ENCODE measurements around the gene C17orf67. TPM values are rescaled to one million over a fixed set of nuclear protein-coding genes. Genes with fewer than 3 reads are reported as not detected.

C17orf67 gene
- total RNA-seq, 1 donor from 2014 or later = 3.0 TPM

DNA sequence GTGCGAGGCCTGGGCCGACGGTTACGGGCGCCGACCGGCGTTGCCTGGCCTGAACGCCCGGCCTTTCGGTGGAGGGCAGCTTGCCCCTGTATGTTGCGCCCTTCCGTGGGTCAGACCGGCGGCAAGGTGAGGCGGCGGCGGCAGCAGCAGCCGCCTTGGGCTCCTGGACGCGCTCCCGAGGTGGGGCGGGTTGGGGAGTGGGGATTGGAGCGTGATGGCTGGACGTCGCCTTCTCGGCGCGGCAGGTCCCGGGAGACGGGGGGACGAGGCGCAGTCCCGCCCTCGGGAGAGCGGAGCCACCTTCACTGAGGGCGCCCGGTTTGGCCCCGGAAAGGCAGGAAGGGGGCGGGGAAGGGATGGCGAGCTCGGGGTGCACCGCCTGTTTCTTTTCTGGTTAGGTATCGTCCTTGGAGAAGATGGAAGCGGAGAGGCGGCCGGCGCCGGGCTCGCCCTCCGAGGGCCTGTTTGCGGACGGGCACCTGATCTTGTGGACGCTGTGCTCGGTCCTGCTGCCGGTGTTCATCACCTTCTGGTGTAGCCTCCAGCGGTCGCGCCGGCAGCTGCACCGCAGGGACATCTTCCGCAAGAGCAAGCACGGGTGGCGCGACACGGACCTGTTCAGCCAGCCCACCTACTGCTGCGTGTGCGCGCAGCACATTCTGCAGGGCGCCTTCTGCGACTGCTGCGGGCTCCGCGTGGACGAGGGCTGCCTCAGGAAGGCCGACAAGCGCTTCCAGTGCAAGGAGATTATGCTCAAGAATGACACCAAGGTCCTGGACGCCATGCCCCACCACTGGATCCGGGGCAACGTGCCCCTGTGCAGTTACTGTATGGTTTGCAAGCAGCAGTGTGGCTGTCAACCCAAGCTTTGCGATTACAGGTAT lies 902 bp upstream of the C17orf67 start:
- intact Hi-C loops (cut with micrococcal nuclease) = loop anchor here (1.0 to 5.0 kb wide), 3 partner anchors 251 to 1683 kb away; partner anchors contain the start of gene AKAP1

DNA sequence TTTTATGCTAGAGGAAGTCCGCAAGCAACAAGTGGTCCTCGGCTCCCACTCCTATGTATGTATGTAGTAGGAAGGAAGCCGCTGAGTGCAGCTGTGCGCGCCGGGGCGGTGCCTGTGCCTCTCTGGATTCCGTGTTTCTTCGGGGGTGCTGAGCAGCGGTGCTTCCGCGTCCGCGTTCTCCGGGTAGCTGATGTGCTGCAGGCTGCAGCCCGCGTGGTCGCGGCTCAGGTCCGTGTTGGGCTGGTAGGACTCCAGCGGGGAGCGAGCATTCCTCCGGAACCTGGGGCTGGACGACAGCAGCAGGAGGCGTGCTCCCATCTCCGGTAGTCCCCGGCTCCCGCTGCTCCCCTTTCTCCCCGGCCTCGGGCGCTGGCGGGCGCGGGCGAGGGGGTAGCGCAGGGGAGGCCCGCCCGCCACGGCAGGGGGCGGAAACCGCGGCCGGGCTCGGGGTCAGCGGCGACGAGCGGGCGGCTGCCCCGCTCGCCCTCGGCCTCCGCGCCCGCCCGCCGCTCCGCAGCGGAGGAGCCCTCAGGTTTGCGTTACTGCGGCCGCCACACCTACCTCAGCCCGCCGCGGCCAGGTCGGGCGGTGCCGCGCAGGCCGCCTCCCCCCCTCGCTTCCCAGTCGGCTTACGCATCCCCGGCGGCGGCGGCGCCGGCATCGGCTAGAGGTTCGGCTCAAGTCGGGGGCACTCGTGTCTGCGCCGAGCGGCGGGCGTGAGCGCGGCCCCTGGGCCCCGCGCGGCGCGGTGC lies 487 bp downstream of the C17orf67 start:
- intact Hi-C loops (cut with micrococcal nuclease) = loop anchor here (1.0 to 5.0 kb wide), 13 partner anchors 14 to 1684 kb away; partner anchors contain the start of genes COIL, MRPS23, PCTP and SCPEP1

DNA sequence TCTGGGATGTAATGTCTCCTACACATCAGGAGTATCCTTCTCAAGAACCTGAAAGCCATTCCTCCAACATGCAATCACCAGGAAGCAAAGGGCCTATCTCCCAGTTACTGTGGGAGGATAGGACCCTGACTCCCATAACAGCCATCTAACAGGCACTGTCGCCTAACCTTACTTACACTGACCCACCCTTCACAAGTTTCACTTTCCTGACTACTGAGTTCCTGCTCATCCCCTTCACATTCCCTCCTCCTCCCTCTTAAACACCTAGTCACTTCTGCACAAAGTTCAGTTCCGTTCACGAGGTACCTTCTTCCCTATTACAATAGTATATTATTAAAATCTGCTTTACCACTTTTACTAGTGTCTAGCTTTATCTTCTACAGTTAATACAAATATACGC lies 1.3 kb downstream of the C17orf67 start:
- intact Hi-C loops (cut with micrococcal nuclease) = loop anchor here (2.0 to 5.0 kb wide), 3 partner anchors 1082 to 1685 kb away; partner anchors contain the start of gene PCTP

DNA sequence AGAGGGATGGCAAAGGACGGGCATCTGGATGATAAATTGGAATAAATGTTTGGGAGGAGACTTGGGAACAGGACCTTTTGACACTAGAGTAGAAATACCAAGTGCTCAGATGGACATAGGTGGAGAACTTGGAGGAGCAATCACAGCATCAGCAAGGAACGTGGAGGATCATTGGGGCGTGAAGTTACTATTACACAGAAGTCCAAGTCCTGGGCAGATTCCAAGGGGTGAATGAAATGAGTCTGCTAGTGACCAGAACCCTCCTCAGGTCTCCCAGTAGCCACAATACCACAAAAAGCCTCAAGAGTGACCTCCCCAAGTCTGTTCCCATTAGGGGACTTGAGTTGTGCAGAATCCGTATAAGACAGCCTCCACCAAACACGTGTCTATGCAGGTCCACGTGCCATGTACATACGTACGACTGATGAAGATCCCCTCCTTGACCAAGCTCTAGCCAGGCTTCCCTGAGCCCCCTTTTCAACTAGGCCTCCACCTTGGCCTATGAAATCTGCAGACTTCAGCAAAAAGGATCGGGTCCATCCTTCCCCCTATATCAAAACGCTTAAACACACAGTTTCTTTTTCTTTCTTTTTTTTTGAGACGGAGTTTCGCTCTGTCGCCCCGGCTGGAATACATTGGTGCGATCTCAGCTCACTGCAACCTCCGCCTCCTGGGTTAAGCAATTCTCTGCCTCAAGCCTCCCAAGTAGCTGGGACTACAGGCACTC lies 2.2 kb downstream of the C17orf67 start:
- intact Hi-C loops (cut with micrococcal nuclease) = loop anchor here (2.0 to 5.0 kb wide), 3 partner anchors 1081 to 1686 kb away; partner anchors contain the start of gene PCTP

DNA sequence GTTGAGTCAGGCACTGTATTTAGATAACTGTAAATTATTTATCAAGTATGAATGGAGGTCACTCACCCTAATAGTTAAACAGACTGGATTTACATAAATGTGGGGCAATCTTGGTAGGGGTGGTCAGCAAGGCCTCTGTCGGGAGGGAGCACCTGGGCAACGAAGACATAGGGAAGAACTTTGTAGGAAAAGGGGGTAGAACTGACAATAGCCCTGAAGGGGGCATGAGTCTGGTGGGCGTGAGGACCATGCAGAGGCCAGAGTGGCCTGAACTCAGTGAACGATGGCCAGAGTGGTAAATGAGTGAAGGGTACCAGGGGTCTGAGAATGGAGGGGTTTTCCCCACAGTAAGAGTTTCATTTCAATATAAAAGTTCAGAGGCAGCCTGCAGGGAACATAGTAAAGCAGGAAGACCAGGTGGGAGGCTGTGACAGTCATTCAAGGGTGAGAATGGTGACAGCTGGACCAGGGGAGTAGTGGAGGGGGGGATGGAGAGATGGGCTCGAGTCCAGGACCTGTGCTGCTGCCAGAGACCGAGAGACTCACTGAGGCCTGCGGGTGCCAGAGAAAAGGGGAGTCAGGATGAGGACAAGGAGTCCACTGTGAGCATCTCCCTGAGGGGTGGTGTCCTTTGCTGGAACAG lies 2.9 kb downstream of the C17orf67 start:
- intact Hi-C loops (cut with micrococcal nuclease) = loop anchor here (5.0 kb wide), 2 partner anchors 1291 to 1686 kb away; no protein-coding TSS in a partner anchor

DNA sequence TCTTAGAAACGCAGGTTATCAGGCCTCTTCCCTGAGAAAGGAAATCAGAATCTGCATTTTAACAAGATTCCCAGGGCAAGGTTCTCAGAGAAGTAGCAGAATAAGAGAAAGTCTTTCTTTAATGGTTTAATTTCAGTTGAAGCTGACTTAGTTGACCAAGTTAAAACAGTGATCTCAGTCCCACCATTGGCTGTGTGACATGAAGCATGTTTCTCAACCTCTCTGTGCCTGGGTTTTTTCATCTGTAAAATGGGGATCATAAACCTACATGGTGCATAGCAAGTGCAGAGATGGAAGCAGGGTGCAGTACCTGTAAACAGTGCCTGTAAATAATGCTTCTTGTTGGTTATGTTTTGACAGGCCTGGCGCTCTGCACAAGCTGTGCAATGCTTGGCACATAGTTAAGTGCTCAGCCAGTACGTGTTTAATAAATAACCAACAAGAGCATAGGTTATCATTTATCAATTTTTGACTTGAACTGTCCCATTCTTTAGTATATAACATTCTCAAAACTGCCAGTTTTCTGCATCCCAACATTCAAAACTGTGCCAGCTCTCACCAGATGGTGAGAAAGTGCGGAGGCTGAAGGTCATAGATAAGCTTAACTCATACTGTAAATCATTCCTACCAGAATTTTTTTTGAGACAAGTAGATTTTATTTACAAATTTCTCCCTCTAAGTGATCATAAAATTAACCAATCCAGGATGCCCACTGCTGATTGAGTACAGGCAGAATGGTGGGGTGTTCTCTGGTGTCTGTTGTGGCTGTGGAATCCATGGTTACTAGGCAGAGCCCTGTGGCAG lies 6.9 kb downstream of the C17orf67 start:
- intact Hi-C loops (cut with micrococcal nuclease) = no loop called here

DNA sequence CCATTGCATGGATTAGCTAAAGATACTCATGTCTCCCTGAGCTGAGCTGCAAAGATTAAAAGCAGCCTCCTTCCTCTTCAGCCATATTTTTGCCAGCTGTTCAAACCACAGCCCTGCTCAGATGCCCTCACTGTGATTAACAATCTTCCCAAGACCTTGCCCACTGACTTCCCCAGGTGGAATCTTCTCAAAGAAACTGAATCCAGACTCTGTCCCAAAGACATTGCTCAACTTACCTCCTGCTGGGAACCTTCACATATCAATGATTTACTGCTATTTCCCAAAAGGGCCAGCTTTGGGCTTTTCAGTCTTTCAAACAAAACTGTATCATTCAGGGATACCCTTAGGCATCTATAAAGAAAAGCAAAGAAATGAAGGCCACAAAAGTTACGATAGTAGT lies 9.2 kb downstream of the C17orf67 start:
- intact Hi-C loops (cut with micrococcal nuclease) = no loop called here

DNA sequence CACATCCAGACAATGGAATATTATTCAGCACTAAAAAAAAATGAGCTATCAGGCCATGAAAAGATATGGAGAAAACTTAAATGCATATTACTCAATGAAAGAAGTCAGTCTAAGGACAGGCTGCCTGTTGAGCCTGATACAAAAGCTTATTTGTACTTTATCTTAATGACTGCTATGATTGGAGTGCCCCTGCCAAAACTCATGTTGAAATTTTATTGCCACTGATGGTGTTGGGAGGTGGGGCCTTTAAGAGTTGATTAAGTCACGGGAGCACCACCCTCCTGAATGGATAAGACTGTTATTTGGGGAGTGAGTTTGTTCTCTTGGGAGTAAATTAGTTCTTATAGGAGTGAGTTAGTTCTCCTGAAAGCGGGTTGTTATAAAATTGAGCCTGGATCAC lies 9.9 kb downstream of the C17orf67 start:
- intact Hi-C loops (cut with micrococcal nuclease) = no loop called here

DNA sequence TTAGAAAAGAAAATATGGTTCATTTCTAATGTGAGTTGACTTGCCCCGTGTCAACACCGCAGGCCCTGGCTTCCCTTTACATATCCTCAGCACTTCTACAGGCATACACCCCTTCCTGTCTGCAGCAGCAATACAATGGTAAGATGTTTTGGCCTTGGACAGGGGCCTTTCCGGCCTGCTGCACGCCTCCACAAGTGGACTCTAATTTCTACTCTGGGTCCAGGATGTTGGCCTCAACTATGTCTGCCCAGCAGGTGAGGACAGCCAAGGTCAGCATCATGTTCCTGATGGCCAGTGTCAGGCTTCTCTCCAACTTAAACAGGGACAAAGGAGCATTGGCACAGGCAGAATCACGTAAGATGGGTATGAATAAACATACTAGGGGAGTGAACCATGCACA lies 11.0 kb downstream of the C17orf67 start:
- intact Hi-C loops (cut with micrococcal nuclease) = no loop called here

DNA sequence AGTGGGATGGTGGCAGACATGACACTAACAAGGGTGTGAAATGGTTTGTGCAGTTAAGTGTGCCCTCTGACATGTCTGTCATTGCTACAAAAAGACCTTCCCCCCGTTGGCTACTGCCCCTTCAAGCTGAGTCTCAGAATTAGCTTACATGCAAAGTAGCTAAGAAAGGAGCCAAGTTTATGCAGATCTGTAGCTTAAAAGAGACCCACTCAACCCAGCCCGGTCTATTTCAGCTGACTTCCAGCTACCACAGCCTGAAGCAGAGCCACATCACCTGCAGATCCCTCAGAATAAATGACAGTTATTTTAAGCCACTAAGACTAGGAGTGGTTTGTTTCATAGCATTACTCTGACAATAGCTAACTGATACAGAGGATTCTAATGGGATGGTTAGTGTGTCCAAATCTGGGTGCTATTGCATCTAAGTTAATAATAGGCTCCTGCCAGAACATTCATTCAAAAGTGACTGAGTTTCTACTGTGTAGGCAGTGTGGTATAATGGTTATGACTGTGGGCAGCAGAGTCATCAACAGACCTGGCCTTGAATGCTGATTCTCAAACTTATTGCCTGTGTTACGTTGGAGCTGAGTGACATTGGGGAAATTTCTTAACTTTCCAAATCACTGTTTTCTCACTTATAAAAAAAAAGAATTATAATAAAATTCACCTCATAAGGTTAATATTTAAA lies 11.7 kb downstream of the C17orf67 start:
- intact Hi-C loops (cut with micrococcal nuclease) = no loop called here

DNA sequence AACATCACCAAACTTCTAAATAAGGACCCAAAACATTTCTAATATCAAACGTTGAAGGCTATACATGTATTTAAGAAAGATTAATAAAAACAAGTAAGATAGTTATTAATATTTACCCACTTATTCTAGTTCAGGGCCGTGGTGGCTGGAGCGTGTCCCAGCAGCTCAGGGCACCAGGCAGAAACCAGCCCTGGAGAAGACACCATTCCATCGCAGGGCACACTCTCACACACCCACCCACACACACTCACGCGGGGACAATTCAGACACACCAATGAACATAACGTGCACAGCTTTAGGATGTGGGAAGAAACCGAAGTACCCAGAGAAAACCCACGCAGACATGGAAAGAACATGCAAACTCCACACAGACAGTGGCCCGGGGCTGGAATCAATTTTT lies 13.5 kb downstream of the C17orf67 start:
- intact Hi-C loops (cut with micrococcal nuclease) = no loop called here

DNA sequence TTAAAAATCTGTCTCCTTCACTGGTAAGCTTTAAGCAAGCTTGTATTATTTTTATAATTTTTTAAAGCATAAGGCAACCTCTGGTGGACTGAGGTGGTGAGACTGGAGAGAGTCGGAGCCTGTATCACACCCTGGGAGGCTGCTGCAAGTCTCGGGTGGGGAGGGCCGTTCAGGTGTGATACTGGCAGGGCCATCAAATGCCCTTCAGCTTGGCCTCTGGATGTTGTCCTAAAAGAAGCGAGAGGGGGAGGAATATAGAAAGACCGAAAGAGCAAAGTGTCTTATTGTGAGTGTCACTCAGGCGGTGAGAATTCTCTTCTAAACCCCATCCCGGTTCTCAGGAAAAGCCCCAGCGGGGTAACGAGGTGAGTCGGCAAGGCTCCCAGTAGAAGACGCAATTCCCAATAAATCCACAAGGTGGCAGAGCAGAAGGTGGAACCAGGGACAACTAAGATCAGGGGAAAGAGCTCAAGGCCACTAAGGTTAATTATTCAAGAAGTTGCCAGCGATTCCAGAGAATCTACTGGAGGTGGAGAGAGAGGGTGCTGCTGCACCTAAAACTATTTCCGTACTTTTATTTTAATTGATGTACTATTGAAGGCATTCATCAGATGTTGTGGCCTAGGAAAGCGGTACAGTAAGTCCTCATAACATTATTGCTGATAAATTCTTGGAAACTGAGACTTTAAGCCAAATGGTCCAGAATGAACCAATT lies 14.1 kb downstream of the C17orf67 start:
- intact Hi-C loops (cut with micrococcal nuclease) = loop anchor here (1.0 to 5.0 kb wide), 6 partner anchors 14 to 191 kb away; partner anchors contain the start of genes C17orf67 and COIL

DNA sequence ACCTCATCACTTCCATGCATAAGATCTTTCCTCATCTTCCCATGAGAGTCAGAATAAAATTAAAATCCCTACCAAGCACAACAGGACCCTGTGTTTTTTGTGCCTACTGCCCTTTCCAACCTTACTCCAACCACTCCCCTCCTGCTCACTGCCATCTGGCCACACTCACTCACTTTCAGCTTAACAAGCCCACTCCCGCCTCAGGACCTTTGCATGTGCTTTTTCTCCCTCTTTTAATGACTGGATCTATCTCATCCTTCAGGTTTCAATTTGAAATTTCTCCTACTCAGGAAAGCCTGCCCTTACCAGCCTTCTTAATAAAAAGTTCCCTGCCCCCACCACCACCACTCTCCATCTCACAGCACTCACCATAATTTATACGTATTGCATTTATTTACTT lies 14.7 kb downstream of the C17orf67 start:
- intact Hi-C loops (cut with micrococcal nuclease) = loop anchor here (1.0 to 5.0 kb wide), 6 partner anchors 14 to 191 kb away; partner anchors contain the start of genes C17orf67 and COIL

DNA sequence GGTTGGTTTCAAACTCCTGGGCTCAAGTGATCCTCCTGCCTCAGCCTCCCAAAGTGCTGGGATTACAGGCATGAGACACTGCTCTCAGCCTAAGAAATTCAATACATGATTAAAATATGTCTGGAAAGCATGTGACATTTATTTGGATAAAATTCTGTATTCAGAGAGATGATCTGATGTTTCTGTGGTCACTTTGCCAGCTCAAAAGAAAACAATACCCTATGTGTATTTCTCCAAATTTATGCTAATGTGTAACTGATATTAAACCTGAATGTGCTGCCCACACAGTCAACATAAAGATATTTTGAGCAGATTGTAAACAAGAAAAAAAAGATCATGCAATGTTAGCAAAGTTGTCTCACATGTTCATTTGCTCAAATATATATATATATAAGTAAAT lies 16.7 kb downstream of the C17orf67 start:
- intact Hi-C loops (cut with micrococcal nuclease) = loop anchor here (5.0 kb wide), 1 partner anchor 50 kb away; no protein-coding TSS in a partner anchor

DNA sequence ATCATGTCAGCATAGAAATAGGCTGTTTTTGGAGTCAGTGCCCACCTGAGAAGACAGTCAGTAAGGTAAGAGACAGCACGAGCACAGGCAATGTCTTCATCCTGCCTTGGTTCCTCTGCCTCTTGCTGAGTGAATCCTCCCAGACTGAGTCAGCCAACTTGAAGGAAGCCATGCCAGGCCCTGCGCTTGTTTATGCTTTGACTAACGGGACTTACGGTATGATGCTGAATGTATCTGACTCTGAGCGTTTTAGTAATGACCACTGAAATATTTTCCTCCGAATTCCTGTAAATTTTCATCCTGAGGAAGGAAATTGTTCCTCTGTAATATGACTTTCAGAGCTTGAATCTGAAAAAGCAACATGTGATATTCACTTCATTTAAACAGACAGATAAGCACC lies 18.0 kb downstream of the C17orf67 start:
- intact Hi-C loops (cut with micrococcal nuclease) = loop anchor here (5.0 kb wide), 1 partner anchor 52 kb away; no protein-coding TSS in a partner anchor

DNA sequence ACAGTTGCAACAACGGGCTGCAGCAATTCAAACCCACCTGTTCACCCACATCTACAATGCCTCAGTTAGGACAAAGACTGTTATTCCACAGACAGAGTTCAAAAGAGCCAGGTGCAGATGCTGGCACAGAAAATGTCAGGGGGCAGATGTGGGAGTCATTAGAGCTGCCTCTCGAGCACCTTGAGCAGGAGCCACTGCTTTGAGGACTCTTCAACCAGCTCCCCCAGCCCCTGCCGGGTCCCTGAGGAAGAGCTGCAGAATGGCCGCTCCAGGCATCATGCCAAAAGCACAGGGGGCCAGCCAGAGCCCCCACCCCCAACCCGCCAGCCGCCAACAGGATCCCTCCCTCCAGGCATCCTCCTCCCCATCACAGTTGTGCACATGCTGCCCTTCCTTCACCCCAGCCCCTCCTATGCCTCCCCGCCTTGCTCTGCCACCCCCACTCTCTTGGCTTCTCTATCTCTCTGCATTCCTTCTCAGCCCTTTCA lies 20.8 kb downstream of the C17orf67 start:
- intact Hi-C loops (cut with micrococcal nuclease) = no loop called here

DNA sequence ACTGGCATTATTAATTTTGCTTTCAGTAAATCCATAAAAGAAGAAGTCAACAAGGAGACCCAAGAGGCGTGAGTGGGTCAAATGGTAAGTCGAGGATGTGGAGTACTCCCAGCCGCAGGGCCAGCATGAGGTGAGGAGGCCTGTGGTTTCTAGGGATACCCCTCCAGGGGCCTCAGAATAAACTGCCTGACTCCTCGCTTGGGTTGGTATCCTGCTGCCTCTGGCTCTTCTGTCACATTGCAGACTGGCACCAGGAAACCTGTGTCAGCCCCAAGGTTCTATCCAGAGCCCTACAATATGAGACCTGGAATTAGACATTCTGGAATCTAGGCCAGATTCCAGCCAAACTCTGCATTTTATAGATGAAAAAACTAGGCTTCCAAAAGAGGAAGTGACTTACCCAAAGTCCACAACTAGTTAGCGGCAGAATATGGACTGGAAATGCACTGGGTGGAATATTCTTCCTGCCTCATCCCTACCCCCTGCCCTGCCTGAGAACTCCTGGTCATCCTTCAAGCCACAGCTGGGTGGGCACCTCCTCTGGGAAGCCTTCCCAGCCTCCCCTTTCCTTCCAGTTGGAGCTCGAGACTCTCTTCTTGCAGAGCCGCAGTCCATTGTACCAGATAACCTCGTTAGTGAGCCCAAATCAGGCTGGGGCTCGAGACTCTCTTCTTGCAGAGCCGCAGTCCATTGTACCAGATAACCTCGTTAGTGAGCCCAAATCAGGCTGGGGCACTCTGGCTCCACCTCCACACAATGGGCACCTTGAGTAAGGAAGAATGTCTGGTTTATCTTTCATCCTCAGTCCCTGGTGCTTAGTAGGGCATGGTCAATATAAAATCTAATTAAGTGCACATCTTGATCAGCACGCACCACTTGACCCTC lies 22.6 kb downstream of the C17orf67 start:
- intact Hi-C loops (cut with micrococcal nuclease) = no loop called here
